HG03457 (cell line): Measurements from ENCODE around the gene RNF115.
"Not testable (repeated sequence)": the region's sequence is repeated elsewhere in the genome, so short reads cannot be mapped to it uniquely, and the experiment has no call there.

ENCODE experiments used
- ATAC-seq: cut with Tn5 transposase; IDR thresholded peaks from one replicate; pipeline ENCODE4 v1.9.1; 2021; ENCODE audit warnings: moderate number of reproducible peaks; ENCODE audit not compliant: unreplicated experiment

RNF115 gene

GRCh38 chr1:145828367-145829026, 4.6 kb upstream of the RNF115 start:
- ATAC-seq = no peak

DNA sequence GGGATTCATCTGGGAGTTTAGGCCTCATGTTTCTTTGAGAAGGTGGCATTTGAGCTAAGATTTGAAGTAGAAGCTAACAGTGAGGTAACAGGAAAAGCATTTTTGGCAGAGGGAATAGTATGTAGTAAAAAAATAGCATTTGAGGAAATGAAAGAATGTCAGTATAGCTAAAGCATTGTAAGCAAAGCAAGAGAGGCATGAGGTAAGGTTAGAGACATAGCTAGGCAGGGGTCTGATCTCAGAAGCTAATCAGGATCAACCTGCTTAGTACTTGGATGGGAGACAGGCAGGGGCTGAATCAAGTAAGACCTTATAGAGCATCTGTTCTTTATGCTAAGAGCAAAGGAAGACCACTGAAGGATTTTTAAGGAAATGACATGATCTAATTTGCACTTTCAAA, 4.1 kb upstream of the RNF115 start:
- no peak for ATAC-seq

- no peak for ATAC-seq
Observed at GRCh38 chr1:145826030-145826429, 2.1 kb upstream of the RNF115 start.

DNA sequence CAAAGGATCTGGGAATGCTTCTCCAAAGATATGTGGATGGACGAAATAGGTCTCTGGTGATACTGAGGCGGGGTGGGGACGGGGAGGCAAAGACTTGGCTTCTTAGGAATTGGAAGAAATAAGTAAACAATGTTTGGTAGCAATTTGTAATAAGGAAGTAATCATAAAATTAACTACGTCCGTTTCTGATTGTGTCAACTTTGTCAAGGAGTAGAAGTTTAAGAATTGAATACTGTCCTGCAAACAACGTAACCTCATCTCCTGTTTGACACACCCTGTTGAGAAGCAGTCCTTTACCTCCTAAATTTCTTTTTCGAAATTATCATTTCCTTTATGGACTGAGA, 576 bp upstream of the RNF115 start:
- ATAC-seq = no peak

DNA sequence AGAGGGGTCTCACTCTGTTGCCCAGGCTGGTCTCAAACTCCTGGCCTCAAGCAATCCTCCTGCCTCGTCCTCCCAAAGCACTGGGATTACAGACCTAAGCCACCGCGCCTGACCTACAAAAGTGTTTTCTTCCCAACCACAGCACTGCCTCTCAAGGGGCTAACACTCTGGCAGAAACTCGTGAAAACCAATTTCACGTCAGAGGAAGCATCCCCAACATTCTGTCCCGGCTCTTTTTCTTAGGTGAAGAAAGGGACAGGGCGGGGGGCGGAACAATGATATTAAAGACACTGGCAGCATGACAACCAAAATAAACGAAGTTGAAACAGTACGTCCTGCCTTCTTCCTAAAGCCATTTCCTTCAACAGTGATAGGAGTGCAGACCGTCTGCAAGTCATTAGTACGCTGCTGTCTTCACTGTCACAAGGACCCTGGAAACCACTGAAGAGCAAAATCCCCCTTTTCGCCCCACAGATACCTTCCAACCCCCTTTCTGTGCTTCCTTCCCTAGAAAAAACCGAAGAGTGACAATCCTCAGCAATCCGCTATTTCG, 1.0 kb downstream of the RNF115 start:
- ATAC-seq = not testable (repeated sequence)

DNA sequence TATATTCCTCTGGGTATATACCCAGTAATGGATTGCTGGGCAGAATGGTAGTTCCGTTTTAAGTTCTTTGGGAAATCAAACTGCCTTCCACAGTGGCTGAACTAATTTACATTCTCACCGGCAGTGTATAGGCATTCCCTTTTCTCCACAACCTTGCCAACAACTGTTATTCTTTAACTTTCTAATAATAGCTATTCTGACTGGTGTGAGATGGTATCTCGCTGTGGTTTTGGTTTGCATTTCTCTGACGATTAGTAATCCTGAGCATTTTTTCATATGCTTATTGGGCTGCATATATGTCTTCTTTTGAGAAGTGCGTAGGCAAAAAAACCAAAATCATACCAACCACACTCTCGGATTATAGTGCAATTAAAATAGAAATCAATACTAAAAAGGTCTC, 5.8 kb downstream of the RNF115 start:
- ATAC-seq = not testable (repeated sequence)

DNA sequence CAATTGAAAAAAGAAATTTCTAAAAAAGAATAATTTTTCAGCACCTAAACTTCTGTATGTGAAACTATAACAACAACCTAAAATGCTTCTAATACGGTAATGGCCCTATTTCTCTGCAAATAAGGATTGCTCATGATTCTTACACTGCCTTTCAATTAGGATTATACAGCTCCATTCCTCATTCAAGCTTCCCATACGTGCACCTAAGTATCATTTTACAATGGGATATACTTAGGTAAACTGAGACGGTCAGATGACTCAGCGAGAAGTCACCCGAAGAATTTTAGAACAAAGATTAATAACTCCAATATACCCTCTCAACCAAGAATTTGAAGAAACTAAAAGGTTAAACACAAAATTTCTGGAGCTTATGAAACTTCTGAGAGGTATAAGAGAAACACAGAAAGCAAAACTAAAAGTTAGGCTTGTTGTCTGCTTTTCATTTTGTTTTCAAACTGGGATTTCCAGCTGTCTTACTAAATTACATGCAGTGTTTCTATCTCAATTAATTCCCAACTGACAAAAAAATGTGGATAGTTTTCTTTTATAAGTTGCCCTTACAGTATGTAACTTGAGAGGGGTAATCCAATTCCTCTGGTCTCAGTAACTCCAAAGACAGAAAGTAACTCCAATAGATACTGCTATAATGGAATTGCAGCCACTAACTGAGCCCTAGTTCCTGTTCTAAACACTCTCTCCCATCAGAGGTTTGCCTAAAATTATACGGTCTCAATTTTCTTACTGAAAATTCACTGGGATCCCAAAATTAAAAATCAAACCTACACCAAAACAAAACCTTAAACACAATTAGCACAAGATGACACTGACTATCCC, 10.7 kb downstream of the RNF115 start:
- ATAC-seq = not testable (repeated sequence)

DNA sequence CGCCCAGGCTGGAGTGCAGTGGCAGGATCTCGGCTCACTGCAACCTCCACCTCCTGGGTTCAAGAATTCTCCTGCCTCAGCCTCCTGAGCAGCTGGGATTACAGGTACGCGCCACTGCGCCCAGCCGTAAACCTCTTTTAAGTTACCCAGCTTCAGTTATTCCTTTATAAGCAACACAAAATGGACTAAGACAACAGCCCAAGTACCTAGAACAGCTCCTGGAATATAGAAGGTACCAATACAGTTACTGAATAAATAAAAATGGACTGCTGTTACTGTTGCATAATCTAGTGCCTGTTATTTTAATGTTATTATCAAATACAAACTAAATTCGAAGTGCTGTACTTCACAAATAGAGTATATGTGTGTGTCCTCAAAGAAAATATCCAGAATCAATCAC, 17.1 kb downstream of the RNF115 start:
- no peak for ATAC-seq

- no peak for ATAC-seq
Observed at GRCh38 chr1:145806408-145806807, 17.5 kb downstream of the RNF115 start.

- no peak for ATAC-seq
Observed at GRCh38 chr1:145805057-145805456, 18.8 kb downstream of the RNF115 start.

- no peak for ATAC-seq
Observed at GRCh38 chr1:145804235-145805045, 19.5 kb downstream of the RNF115 start.

DNA sequence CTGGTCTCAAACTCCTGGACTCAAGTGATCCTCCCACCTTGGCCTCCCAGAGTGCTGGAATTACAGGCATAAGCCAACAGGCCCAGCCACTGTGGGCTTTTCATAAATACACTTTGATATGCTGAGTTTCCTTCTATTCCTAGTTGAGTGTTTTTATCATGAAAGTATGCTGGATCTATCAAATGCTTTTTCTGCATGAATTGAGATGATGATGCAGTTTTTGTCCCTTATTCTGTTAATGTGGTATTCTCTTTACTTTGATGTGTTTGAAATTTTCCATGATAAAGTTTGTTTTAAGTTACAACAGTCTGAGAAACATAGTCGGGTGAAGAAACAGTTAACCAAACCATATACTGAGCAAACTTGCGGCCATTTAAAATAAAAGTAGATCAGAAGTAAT, 24.1 kb downstream of the RNF115 start:
- ATAC-seq = no peak

GRCh38 chr1:145796753-145797152, 27.1 kb downstream of the RNF115 start:
- no peak for ATAC-seq

GRCh38 chr1:145795257-145795881, 28.5 kb downstream of the RNF115 start:
- ATAC-seq = no peak

- ATAC-seq = no peak
Observed at GRCh38 chr1:145792484-145792883, 31.4 kb downstream of the RNF115 start.

DNA sequence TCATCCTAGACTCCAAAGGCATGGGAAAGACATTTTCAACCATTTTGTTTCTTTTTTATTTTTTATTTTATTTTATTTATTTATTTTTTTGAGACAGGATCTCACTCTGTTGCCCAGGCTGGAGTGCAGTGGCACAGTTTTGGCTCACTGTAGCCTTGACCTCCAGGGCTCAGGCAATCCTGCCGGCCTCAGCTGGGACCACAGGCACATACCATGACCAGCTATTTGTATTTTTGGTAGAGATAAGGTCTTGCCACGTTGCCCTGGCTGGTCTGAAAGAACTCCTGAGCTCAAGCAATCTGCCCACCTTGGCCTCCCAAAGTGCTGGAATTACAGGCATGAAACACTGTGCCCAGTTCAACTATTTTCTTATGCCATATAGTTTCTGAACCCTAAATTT, 32.0 kb downstream of the RNF115 start:
- ATAC-seq = not testable (repeated sequence)

DNA sequence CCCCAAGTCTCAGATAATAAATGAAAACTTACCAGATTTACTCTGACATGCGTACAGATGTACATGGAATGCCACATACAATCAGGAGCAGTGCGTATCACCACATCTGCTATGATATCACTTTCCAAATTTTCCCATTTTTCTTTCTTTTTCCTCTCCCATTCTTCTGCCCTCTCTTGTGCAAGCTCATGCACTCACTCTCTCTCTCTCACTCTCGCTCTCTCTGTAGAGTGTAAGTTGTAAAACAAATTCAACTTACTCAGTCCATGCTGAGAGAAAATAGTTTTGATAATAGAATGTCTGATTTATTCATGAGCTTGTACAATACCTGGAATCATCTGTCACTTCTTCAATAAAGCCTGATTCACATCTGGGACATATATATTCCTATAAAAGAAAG, 35.3 kb downstream of the RNF115 start:
- no peak for ATAC-seq

- no peak for ATAC-seq
Observed at GRCh38 chr1:145786271-145786670, 37.6 kb downstream of the RNF115 start.

DNA sequence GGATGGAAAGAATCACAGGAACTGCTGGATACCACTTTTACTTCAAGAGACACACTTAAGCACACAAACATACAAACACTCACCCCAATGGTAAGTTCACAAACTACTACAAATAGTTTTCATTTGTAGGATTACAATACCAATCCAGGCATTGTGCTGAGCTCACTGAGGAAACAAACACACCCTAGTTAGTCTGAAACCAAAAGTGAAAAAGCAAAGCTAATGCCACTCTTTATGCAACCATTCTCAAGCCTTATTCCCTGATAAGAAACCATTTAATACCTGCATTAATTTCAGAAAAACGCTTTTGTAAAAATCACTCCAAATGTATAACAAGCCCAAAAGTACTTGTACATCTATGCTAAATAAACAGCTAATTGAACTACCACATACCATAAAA, 38.3 kb downstream of the RNF115 start:
- no peak for ATAC-seq

DNA sequence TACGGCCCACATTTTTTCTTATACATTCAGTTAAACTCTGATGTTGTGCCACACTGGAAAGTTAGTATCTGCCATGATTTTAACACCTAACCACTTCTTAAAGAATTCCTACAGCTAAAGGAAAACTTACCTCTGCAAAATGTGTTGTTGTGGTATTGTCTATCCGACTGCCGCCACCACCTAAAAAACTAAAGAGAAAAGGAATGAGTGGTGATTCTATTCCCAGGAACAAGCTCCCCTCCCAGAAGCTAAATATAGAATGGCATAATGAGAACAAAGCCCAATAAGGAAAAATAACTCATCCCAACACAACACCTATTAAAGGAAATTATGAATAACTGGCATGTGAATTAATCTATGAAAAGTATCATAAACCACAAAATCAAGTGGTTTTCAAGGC, 39.5 kb downstream of the RNF115 start:
- no peak for ATAC-seq
